A673 (cell line): ENCODE data around the gene COL16A1.

Experiments
- CTCF ChIP-seq: fragments of 300-800, 200-600 bp; sonication (generic); conservative IDR thresholded peaks from 2 replicates; pipeline ENCODE4 v1.5.1; 2017; ENCODE audit warnings: low read depth, mild to moderate bottlenecking, antibody characterized with exemption, low read length, moderate library complexity, mixed read lengths
- EZH2 ChIP-seq: fragments of 200-600 bp; sonication (generic); IDR thresholded peaks from 2 replicates; pipeline ENCODE4 v1.6.1; 2017; ENCODE audit warnings: borderline replicate concordance, low read depth, mild to moderate bottlenecking, mixed read lengths, antibody characterized with exemption, low read length; ENCODE audit not compliant: poor library complexity, severe bottlenecking

- TF ChIP-seq CTCF (no peak), EZH2 (no peak)
These were observed 22.1 kb upstream of the COL16A1 start for GRCh38 chr1:31725777-31726535.
